IPS-11a (cell line): ENCODE results near the gene ATOH8.

Experiments
- H3K4me3 ChIP-seq: one replicate; pipeline ENCODE4 v1.5.1; 2013; ENCODE audit warnings: low read depth, low read length, control low read depth

ATOH8 gene

DNA sequence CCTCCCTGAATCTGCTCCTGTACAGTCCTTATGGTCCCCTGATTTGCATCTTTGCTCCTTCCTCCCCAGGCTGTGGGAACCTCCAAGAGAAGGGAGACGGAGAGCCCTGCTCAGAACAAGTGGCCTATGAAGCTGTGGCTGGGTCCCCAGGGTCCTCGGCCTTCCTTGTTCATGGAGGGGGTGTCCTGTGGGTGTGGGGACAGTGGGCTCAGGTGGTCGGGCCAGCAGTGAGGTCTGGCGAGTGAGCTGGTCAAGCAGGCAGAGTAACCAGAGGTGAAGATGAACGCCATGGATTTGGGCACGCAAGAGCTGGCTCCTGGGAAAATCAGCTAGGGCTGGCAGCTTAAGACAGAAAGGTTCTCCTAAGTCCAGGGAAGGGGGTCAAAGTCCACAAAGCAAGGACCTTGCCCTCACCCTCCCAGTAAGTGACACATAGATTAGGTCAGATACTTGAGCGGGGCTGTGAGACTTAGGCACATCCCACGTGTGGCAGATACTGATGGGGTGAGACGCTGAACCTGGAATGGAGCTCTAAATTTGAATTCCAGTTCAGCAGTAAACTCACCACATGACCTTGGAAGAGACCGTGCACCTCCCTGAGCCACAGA, 34.8 kb upstream of the ATOH8 start:
- no peak overlapping the region for H3K4me3 ChIP-seq

- H3K4me3 ChIP-seq, result no peak overlapping the region
These were observed 34.1 kb upstream of the ATOH8 start for GRCh38 chr2:85719609-85720240.

- no peak overlapping the region for H3K4me3 ChIP-seq
These were observed 33.3 kb upstream of the ATOH8 start for GRCh38 chr2:85720533-85720932.

DNA sequence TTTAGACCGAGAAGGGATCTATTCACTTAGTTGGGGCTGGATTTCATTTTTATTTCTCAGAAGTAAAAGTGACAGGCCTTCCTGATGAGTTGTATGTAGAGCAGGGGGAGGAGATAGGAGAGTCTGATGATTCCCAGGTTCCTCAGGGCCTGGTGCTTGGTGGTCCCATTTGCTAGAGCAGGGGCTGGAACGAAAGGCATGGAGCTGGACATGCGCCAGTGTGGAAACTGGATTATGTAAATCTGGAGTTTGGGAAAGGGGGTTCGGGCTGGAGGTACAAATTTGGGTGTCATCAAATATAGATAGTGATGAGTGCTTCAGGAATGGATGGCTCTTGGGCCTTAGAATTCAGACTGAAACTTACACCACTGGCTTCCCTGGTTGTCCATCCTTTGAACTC, 32.1 kb upstream of the ATOH8 start:
- H3K4me3 ChIP-seq, result no peak overlapping the region

DNA sequence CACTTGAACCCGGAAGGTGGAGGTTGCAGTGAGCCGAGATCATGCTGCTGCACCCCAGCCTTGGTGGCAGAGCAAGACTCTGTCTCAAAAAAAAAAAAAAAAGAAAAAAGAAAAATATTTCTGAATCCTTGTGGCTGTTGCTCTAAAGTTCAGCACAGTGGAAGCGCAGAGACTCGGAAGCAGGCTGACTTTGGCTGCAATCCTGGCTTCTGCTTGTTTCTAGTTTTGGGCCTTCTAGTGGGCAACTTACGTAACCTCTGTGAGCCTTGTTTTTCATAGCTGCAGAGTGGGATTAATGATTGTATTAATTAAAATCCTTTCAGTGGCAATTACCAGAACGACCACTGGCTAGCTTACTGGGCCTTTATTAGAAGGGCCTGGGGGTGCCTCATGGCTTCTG, 31.3 kb upstream of the ATOH8 start:
- H3K4me3 ChIP-seq, result no peak overlapping the region

- no peak overlapping the region for H3K4me3 ChIP-seq
These were observed 30.0 kb upstream of the ATOH8 start for GRCh38 chr2:85723707-85724360.

DNA sequence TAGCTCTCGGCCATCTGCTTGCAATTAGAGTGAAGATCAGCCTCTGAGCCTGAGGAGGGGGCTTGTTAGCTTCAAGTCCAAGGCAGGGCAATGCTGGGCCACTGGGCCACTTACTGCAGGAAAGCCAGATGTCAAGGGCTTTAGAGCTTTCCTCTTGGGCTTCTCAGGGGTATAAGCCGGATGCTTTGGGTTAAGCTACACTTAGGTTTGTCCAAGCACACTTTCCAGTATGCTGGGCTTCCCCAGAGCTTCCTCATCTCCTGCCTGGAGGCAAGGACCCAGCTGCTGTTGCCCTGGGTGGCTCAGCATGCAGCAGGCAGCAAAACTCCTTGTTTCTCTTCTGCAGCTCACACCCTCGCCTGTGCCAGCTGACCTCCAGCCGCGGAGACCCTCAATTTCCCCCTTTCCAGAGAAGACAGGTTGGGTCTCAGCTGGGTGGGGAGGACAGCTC, 29.0 kb upstream of the ATOH8 start:
- H3K4me3 ChIP-seq, result no peak overlapping the region

GRCh38 chr2:85725451-85725850, 28.3 kb upstream of the ATOH8 start:
- no peak overlapping the region for H3K4me3 ChIP-seq

GRCh38 chr2:85727798-85728197, 26.0 kb upstream of the ATOH8 start:
- H3K4me3 ChIP-seq, result no peak overlapping the region

DNA sequence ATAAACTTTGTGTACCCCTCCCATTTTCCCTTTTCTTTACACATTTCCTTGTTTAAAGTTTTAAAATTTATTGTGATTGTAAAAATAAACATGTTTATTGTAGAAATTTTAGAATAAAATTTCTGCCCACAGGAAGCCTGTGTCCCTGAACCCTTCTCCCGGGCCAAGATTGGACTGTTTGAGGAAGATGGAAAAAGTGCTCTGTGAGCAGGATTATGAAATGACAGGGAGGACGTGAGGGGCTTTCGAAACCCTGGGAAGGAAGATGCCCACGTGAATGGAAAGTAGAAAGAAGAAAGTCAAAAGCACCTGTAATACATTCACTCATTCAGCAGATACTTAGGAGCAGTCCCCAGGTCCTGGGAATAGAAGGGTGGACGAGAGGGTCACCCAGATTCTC, 25.4 kb upstream of the ATOH8 start:
- no peak overlapping the region for H3K4me3 ChIP-seq

DNA sequence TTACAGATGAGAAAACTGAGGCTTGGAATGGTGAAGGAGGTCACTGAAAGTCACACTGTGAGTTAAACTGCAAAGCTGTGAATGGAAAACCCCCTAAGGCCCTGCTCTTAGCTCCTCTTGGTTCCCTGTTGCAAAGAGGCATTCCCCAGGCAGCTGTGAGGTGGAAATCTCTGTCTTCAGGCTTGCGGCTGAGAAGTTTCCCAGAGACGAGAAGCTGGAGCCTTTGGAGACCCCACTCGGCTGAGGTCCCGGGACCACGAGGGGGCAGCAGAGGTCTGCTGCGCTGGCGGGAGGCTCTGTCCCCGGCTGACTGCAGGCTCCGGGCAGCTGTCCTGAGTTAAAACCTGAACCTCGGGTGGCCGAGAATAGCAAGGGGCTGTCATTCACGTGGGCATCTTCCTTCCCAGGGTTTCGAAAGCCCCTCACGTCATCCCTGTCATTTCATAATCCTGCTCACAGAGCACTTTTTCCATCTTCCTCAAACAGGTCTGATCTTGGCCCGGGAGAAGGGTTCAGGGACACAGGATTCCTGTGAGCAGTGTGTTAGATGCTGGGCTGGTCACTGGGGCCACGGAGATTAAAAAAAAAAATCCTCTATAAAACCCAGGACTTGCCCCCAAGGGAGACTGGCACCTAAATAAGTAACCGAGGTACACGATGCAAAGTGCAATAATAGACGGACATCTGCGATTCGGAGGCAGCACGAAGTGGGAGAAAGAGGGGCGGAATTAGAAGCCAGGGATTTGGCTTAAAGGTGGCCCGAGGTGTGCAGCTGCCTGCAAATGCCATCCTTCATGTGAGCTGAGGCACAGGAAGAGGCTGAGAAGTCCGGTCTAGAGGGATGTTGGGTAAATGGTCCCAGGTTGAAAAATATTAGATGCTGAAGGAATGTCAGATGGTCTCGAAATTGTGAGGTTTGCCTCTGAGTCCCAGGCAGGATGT, 24.6 kb upstream of the ATOH8 start:
- no peak overlapping the region for H3K4me3 ChIP-seq

DNA sequence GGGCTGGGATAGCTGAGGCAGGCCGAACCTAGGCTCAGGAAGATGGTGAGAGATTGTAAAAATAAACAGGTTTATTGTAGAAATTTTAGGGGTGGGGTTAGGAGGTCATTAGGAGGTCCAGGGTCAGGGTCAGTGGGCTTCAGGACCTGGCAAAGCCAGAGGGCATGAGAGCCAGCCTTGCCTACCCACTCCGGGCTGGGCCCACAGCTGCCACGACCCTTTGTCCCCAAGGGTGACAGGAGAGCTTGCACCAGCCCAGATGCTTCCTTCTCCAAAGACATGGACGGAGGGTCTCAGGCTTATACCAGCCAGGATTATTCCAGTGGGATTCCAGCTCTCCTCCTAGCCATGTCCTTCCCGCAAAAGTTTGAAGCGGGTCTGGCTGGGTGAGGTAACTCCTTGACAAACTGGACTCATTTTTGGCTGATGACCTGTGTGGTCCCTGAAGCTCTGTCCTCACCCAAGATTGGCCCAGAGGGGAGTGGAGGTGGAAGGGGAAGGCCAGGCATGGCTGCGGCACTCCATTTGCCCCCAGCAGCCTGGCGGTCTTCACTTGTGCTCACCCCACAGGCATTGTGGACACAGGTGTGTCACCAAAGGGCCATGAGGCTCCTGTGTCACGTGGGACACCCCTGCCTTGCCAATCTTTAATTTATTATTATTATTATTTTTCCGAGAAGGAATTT, 23.8 kb upstream of the ATOH8 start:
- no peak overlapping the region for H3K4me3 ChIP-seq

DNA sequence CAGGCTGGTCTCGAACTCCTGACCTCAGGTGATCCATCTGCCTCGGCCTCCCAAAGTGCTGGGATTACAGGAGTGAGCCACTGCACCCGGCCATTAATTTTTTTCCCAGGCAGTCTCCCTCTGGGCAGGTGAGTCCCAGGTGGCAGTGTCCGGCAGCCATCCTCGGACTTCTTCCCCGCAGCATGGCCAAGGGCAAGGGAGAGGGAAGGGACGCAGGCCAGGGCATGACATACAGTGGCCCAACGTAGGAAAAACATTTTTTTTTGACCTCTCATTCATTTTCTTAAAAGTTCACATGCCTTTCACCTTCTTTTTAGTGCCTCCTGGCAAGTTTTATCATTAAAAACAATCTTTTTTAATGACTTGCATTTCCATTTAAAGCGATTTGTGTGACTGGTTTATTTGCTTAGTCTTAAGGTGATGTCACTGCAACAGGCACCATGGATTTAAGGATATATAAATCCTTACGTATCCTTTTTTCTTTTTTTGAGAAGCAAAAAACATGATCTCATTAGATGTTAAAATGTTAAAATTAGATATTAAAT, 23.0 kb upstream of the ATOH8 start:
- no peak overlapping the region for H3K4me3 ChIP-seq

GRCh38 chr2:85731606-85732005, 22.2 kb upstream of the ATOH8 start:
- no peak overlapping the region for H3K4me3 ChIP-seq

GRCh38 chr2:85732467-85733120, 21.2 kb upstream of the ATOH8 start:
- no peak overlapping the region for H3K4me3 ChIP-seq

GRCh38 chr2:85733121-85733960, 20.4 kb upstream of the ATOH8 start:
- H3K4me3 ChIP-seq, result no peak overlapping the region

DNA sequence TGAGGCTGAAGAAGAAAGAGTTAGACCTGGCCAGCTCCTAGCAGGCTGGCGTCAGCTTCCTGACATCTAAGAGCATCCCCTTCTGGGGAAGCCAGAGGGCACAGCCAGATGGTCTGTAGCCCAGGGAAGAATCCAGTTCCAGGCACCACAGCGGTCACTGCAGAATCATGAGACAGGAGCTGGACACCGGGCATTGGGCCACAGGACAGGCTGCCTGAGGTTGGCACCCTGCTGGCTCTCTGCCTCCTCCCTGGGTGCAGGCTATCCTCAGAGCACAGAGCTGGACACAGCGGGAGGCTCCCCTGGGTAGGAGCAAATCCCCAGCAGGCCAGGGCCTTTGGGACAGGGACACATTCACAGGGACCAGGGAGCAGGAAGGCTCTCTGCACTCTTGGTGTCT, 19.8 kb upstream of the ATOH8 start:
- no peak overlapping the region for H3K4me3 ChIP-seq

GRCh38 chr2:85734942-85735608, 18.7 kb upstream of the ATOH8 start:
- H3K4me3 ChIP-seq, result no peak overlapping the region

DNA sequence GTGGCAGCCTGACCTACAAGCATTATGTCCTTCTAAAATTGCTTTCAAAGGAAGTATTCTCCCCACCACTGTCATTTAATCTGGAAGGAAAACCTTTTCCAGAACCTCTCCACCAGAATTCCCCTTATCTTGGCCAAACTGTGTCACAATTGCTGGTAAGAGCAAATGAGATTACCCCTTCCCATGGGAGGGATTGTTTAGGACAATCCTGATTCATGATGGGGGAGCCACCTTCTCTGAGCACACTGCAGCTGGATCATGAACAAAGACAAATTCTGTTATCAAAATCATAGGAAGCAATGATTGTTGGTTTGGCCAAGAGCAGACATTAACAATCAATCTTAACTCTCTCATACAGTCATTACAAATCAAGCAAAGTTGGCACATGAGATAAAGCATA, 18.1 kb upstream of the ATOH8 start:
- no peak overlapping the region for H3K4me3 ChIP-seq
